ELR (cell line): Measurements from ENCODE around the gene HEY2.
"Not testable (repeated sequence)": the region's sequence is repeated elsewhere in the genome, so short reads cannot be mapped to it uniquely, and the experiment has no call there.

Source experiments
- DNase-seq: peaks from one replicate; pipeline ENCODE4 v3.0.0-alpha.2; 2015; ENCODE audit warnings: low read depth

The HEY2 gene

GRCh38 chr6:125773387-125774341 lies 24.2 kb downstream of the HEY2 start:
- no peak for DNase-seq

DNA sequence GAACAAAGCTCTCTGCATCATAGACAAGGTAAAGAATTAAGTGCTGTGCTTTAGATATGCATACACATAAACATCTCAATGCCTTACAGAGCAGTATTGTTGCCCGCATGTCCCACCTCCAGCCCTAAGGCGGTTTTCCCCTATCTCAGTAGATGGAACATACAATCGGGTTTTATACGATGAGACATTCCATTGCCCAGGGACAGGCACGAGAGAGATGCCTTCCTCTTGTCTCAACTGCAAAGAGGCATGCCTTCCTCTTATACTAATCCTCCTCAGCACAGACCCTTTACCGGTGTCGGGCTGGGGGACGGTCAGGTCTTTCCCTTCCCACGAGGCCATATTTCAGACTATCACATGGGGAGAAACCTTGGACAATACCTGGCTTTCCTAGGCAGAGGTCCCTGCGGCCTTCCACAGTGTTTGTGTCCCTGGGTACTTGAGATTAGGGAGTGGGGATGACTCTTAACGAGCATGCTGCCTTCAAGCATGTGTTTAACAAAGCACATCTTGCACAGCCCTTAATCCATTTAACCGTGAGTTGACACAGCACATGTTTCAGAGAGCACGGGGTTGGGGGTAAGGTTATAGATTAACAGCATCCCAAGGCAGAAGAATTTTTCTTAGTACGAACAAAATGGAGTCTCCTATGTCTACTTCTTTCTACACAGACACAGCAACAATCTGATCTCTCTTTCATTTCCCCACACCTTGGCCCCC lies 26.8 kb downstream of the HEY2 start:
- not testable (repeated sequence) for DNase-seq

DNA sequence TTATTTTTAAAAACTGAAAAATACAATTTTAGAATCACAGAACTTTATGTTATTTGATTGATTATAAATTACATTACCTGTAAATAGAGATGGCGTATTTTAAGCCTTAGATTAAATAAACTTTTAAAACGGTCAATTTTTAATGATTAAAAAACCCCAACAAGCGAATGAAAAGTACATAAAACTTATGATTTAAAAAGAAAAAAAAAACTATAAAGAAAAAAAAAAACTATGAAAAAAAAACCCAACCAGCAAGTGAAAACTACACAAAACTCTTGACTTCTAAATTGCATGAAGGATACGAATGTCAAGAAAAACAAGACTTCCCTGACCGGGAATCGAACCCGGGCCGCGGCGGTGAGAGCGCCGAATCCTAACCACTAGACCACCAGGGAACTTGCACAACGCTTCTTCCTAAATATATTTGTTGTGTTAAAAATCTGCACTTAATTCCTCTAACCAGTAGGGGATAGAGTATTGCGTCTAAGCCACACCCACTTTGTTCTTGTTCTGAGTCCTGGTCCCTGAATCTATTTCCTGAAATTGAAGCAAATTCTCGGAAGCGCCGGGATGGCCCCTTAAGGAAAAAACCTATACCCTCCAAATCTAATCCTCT lies 30.6 kb downstream of the HEY2 start:
- DNase-seq, result peak; percentile 95

GRCh38 chr6:125780540-125781313 lies 31.3 kb downstream of the HEY2 start:
- peak; percentile 77 for DNase-seq

DNA sequence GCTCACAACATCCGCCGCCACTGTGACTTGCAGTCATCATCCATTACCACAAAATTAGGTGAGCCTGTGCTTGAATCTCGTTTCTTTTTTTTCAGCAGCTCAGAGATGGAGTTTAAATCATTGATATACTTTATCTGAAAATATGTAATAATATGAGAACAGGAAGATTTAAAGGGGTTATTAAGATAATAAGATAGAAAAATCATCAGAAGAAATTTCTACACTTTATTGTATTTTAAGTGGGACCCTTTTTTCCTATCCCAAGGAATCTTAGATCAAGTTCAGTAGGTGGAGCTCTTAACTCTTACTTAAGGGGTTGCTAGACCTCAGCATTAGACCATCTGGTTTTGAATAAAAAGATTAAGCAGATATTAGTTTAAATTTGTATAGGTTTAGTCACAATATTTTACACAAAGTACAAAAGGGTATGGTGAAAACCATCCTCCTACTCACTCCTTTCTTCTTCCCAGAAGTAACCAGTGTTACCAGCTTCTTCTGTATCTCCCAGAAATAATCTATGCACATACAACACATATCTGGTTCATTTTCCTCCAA lies 32.0 kb downstream of the HEY2 start:
- peak; percentile 52 for DNase-seq

GRCh38 chr6:125784365-125784764 lies 34.9 kb downstream of the HEY2 start:
- DNase-seq, result no peak

DNA sequence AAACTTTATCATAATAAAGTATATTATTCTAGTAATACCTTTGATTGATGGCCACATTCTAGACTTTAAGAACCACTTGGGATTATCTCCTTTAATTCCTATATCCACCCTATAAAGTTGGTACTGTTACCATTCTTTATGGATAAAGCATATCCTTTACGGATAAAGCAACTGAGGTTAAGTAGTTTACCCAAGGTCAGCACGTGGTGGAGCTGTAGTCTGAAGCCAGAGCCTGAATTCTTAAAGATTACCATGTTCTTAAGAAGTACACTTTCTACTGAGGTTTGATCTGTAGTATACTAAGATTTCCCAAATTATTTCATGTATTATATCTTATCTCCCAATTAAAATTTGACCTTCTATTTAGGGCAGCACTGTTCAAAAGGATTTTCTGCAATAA lies 38.4 kb downstream of the HEY2 start:
- peak; percentile 42 for DNase-seq

GRCh38 chr6:125789167-125789566 lies 39.7 kb downstream of the HEY2 start:
- no peak for DNase-seq

- DNase-seq, result peak; percentile 47
Observed at GRCh38 chr6:125789576-125790357, 40.3 kb downstream of the HEY2 start.

- peak; percentile 80 for DNase-seq
Observed at GRCh38 chr6:125790358-125791150, 41.1 kb downstream of the HEY2 start, which contains the start of gene NCOA7. Gene NCOA7, plus strand, starts transcription at chr6:125790960. Its CDS starts 24,395 bp downstream, at chr6:125815355.

GRCh38 chr6:125791151-125791819 lies 41.9 kb downstream of the HEY2 start:
- DNase-seq, result peak; percentile 68

DNA sequence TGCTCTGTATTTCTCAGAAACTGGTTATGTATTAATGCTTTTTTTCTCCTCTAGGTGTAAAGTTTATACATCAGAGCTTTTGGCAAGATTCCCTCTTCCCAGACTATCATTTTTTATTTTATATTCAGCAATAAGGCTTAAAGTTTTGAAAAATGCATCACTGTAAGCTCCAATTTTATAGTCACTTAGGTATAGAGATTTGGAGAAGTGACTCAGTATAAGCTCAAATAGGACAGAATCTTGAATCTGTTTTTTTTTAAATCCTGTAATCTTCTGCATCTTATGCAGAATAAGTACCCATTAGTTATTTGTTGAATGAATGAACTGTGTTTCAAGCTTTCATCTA lies 42.4 kb downstream of the HEY2 start:
- DNase-seq, result no peak

DNA sequence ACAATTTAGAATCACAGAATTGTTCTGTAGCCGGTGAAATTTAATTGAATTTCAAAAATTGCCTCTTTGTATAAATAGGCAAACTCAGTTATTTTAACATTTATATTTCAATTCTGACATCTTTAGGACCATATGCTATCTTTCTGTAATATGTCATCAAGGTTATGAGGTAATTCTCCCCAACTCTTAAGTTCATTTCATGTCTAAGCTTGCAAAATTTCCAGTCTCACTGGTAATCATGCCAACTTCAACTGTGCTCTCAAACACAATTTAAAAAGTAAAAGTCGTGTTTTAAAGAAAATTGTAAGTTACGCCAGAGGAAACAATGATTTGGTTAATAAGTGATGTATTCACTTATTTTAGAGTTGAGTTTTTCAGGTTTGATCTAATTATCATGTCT lies 42.7 kb downstream of the HEY2 start:
- DNase-seq, result no peak

DNA sequence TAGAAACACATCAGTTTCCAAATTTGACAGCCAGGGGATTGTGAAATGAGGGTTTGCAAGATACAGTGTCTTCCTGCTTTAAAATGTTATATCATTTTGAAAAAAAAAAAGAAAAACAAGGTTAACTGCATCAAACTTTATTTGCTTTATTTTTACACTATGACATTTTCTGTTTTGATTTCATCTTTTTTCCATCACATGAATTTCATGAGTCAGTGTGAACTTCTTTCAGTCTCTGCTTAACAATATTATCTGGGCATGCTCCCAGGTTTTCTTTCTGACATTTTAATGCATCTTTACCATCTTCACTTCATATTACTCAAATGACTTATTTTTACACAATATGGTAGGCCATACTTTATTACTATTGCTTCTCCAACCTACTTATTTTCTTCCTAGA lies 43.2 kb downstream of the HEY2 start:
- no peak for DNase-seq

DNA sequence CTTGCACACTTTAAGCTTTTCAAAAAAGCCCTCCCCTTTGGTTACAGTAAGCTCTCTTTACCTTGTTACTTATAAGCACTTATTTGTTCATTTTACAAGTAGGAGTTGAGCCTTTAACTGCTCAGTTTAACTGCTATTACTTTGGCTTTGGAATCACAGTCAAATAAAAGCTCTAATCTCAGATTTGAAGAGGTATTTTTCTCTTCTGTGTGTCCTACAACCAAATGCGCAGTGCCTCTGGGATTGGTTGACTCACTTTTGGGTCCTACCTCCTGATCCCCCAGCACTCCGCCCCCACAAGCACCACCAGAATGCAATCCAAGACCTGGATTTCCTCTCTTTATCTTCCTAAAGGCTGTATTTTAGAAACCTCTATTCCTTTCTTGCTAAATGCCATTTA lies 43.8 kb downstream of the HEY2 start:
- DNase-seq, result no peak

- no peak for DNase-seq
Observed at GRCh38 chr6:125793863-125794262, 44.4 kb downstream of the HEY2 start.

DNA sequence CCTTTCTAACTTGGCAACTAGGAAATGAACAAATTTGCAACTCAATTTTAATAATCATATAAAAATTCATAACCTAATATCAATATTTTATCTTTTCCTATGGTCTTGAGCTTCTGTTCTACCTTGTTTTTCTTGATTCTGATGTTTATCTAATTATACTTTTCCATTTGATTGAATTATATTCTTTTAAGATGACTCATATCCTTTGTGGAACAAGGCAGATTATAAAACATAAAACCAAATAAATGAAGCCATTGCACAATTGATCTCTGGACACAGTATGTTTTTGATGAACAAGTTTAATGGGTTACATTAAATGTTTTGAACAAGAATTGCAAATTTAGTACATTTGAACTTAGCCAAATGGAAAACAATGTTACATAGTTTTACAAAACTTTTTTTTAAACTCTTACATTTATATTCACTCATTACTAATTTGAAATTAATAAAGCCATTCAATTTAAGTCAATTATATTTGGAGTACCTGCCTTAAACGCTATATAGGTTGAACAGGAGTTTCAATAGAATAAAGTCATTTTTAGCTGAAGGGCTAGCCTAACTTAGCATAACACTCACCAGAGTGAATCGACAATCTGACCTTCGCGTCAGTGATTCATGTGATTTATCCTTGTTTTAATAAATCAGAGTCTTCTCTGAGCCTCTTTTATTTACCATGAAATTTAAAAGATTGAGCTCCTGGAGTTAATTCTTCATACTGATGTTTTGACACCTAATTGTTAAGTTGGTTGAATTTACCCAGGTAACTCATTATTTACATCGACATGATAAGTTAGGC lies 45.1 kb downstream of the HEY2 start:
- DNase-seq, result peak; percentile 56

GRCh38 chr6:125795301-125795700 lies 45.9 kb downstream of the HEY2 start:
- no peak for DNase-seq
